Body of pancreas (tissue), 4 donors: ENCODE results near the gene UTF1.

ENCODE experiments used
- POLR2A ChIP-seq, 3 donors: fragments of 450-650 bp; IDR thresholded peaks; one replicate each; pipeline ENCODE4 v1.6.1; 2016; ENCODE audit warnings: antibody characterized with exemption in 3 of 3, mild to moderate bottlenecking in 2 of 3
- TF ChIP-seq, protein P1 (sequence below), 7 experiments: fragments of 450-650 bp in 4 of 7; fragments of 200-600 bp in 3 of 7; sonication (generic) in 3 of 7; IDR thresholded peaks; one replicate each; pipeline ENCODE4 v1.5.1; 2016 to 2019; ENCODE audit warnings: antibody characterized with exemption in 7 of 7

- TF ChIP-seq, protein P1, sequence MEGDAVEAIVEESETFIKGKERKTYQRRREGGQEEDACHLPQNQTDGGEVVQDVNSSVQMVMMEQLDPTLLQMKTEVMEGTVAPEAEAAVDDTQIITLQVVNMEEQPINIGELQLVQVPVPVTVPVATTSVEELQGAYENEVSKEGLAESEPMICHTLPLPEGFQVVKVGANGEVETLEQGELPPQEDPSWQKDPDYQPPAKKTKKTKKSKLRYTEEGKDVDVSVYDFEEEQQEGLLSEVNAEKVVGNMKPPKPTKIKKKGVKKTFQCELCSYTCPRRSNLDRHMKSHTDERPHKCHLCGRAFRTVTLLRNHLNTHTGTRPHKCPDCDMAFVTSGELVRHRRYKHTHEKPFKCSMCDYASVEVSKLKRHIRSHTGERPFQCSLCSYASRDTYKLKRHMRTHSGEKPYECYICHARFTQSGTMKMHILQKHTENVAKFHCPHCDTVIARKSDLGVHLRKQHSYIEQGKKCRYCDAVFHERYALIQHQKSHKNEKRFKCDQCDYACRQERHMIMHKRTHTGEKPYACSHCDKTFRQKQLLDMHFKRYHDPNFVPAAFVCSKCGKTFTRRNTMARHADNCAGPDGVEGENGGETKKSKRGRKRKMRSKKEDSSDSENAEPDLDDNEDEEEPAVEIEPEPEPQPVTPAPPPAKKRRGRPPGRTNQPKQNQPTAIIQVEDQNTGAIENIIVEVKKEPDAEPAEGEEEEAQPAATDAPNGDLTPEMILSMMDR (IDR thresholded peaks at IDR 0.05), result no peak
- no peak for TF ChIP-seq POLR2A (IDR thresholded peaks at IDR 0.05)
Observed at GRCh38 chr10:133231946-133232574, 2.0 kb downstream of the UTF1 start.
